HFF-Myc (cell line): ENCODE measurements around the gene SMAD6.
A peak's percentile ranks its signal among the peaks of the same experiment; 100 is the strongest.
"Not testable (repeated sequence)": the region's sequence is repeated elsewhere in the genome, so short reads cannot be mapped to it uniquely, and the experiment has no call there.

Experiments used
- DNase-seq: peaks from one replicate; pipeline ENCODE4 v3.0.0-alpha.2; 2011; ENCODE audit warnings: low read depth; ENCODE audit errors: extremely low read depth
- H3K4me3 ChIP-seq: replicated peaks from 2 replicates; pipeline ENCODE4 v1.5.1; 2011; ENCODE audit warnings: low read depth, mild to moderate bottlenecking, control low read depth, low read length
- TF ChIP-seq, protein P1 (sequence below): IDR thresholded peaks from 2 replicates; pipeline ENCODE4 v1.5.1; 2012; ENCODE audit warnings: mild to moderate bottlenecking, low read depth, low read length, control low read depth; ENCODE audit errors: missing control alignments

The SMAD6 gene

GRCh38 chr15:66682246-66682645 is 19.8 kb upstream of the SMAD6 start:
- DNase-seq: no peak
- no peak overlapping the region for H3K4me3 ChIP-seq
- TF ChIP-seq, protein P1, sequence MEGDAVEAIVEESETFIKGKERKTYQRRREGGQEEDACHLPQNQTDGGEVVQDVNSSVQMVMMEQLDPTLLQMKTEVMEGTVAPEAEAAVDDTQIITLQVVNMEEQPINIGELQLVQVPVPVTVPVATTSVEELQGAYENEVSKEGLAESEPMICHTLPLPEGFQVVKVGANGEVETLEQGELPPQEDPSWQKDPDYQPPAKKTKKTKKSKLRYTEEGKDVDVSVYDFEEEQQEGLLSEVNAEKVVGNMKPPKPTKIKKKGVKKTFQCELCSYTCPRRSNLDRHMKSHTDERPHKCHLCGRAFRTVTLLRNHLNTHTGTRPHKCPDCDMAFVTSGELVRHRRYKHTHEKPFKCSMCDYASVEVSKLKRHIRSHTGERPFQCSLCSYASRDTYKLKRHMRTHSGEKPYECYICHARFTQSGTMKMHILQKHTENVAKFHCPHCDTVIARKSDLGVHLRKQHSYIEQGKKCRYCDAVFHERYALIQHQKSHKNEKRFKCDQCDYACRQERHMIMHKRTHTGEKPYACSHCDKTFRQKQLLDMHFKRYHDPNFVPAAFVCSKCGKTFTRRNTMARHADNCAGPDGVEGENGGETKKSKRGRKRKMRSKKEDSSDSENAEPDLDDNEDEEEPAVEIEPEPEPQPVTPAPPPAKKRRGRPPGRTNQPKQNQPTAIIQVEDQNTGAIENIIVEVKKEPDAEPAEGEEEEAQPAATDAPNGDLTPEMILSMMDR: no peak

GRCh38 chr15:66682865-66683264 is 19.2 kb upstream of the SMAD6 start:
- no peak overlapping the region for H3K4me3 ChIP-seq
- TF ChIP-seq, protein P1: no peak
- DNase-seq: no peak

DNA sequence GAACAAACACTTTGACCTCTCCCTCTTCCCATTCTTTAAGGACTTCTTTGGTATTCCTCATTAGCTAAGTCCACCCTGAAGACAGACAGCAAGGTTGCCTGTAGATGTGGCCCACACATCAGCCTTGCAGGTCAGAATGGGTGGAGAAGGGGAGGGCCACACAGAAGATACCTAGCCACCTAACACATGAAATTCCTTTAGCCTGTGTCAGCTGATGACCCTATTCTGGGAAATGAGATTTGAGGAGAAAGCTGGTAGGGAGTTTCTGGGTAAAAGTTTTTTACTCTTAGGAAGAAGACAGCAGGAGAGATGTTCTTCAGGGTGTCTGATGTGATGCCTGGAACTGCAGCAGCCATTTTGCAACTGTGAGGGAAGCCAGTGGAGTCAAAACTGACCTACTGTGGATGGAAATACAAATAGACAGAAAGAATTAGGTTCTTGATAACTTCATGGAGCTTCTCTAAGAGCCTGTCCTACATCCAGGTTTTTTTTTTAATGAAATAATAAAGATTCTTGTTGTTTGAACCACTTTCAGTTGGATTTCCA is 17.8 kb upstream of the SMAD6 start:
- TF ChIP-seq, protein P1: no peak
- DNase-seq: no peak
- H3K4me3 ChIP-seq: no peak overlapping the region

DNA sequence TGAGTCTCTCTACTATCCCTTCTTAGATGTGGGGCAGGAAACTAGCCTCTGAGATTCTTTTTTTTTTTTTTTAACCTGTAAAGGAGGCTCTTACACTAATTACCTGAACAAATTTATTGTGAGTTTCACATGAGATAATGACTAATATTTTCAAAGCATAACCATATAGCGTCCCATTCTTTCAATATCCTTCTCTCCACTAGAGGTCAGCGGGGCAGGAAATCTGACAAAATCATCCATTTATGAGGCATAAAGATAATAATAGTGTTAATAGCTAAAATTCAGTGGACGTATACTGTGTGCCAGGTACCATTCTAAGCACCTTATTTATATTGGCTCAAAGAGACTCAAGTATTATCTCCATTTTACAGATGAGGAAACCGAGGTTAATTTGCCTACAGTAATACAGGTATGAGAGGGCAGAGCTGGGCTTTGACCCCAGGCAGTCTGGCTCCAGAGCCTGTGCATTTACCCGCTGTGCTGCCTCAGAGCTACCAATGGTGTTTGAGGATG is 16.3 kb upstream of the SMAD6 start:
- H3K4me3 ChIP-seq: no peak overlapping the region
- TF ChIP-seq, protein P1: peak; percentile 20
- DNase-seq: no peak

- not testable (repeated sequence) for H3K4me3 ChIP-seq, DNase-seq
Observed at GRCh38 chr15:66690912-66691311, 11.1 kb upstream of the SMAD6 start.

- no peak overlapping the region for H3K4me3 ChIP-seq
- no peak for DNase-seq
- TF ChIP-seq, protein P1: no peak
Observed at GRCh38 chr15:66691727-66692126, 10.3 kb upstream of the SMAD6 start.

GRCh38 chr15:66692391-66692790 is 9.6 kb upstream of the SMAD6 start:
- no peak for DNase-seq
- TF ChIP-seq, protein P1: no peak
- H3K4me3 ChIP-seq: no peak overlapping the region
